ENCODE data around the gene CSRP2.

- TF ChIP-seq CTCF (IDR thresholded peaks at IDR 0.05) (no peak), POLR2A (IDR thresholded peaks at IDR 0.05) (no peak)
Measured at GRCh38 chr12:76847260-76847659, 31.6 kb downstream of the CSRP2 start.
